GM18909 (cell line): ENCODE results near the gene TAMM41.
"Not testable (repeated sequence)": the region's sequence is repeated elsewhere in the genome, so short reads cannot be mapped to it uniquely, and the experiment has no call there.

Experiments
- ATAC-seq: cut with Tn5 transposase; IDR thresholded peaks from one replicate; pipeline ENCODE4 v1.9.1; 2021; ENCODE audit warnings: mild to moderate bottlenecking; ENCODE audit not compliant: unreplicated experiment, poor library complexity

The TAMM41 gene

GRCh38 chr3:11818033-11818432 lies 28.7 kb downstream of the TAMM41 start:
- ATAC-seq = no peak

DNA sequence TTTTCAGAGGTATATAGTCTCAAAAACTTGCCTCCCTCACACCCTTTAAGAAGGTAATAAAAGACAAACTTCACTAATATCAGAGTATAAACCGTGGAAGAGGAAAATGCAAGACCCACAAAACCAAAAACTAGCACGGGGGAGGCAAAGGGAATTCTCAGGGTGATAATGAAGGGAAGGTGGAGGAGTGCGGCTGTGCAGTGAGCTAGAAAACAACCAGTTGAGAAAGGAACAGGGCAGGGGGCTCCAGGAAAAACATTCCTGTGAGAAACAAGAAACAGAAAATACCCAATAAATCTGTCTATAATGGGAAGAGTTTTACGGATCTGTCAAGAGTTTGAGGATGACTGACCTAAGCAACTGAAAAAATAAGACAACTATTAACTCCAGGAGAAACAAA lies 31.6 kb downstream of the TAMM41 start:
- ATAC-seq = no peak

DNA sequence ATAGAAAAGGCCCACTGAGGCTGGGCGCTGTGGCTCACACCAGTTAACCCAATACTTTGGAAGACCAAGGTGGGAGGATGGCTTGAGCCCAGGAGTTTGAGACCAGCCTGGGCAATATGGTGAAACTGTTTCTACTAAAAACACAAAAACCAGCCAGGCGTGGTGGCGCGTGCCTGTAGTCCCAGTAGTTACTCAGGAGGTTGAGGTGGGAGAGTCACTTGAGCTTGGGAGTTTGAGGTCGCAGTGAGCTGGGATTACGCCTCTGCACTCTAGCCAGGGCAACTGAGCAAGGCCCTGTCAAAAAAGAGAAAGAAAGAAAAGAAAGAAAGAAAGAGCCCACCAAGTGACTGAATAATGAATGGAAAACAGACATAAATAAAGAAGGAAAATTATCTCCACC lies 32.0 kb downstream of the TAMM41 start:
- ATAC-seq = no peak

GRCh38 chr3:11810276-11810675 lies 36.4 kb downstream of the TAMM41 start:
- no peak for ATAC-seq

- no peak for ATAC-seq
Observed at GRCh38 chr3:11808231-11808630, 38.5 kb downstream of the TAMM41 start.

DNA sequence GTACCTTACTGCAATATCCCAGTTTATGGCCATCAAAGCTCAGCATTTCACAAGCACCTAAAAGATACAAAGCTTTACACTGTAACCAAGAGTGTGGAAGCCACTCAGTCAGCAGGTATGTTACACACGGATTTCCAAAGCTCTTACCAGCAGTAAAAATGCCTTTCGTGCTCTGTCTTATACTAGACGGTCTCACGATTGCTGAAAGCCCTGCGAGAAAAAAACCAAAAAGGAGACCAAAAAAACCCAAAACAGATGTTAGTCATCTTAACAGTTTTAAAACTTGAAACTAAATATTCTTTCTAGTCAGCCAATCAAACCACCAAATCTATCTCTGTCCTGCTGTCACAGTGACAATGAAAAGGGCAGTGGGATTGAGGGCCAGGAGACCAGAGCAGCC lies 39.0 kb downstream of the TAMM41 start:
- no peak for ATAC-seq

- no peak for ATAC-seq
Observed at GRCh38 chr3:11805716-11806115, 41.0 kb downstream of the TAMM41 start.

DNA sequence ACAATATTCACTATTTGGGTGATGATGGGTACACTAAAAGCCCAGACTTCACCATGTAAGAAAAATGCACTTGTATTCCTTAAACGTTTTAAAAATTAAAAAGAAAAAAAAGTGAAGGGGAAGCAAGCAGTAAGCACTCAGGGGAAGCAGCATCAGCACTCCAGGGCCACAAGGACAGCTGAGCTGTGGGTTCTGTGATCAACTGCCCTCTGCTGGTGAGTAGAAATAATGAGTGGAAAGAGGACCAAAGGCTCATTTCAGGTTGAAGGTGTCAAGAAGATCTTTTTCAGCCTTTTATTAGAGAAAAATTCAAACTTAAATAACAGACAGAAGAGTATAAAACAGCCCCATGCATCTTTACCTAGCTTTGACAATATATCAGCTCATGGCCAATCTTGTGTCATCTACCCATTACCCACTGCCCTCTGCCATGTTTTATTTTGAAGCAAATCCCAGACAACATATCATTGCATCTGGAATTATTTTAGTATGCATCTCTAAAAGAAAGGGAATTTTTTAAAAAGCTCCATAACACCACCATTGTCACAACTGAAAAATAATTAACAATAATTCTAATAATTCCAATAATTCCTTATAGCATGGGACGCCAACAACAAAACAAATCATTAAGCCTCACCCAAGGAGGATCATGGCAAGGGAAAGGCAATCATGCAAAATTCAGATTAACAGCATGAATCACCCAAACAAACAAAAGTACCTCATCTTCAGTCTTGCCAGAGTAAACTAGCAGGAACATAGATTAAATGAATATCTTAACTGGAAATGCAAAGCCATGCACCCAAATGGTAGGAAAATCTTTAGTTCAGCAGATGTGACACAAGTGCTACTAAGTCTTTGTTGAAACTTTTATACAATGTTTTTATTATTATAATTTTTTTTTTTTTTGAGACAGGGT lies 42.5 kb downstream of the TAMM41 start:
- ATAC-seq = peak; percentile 52

DNA sequence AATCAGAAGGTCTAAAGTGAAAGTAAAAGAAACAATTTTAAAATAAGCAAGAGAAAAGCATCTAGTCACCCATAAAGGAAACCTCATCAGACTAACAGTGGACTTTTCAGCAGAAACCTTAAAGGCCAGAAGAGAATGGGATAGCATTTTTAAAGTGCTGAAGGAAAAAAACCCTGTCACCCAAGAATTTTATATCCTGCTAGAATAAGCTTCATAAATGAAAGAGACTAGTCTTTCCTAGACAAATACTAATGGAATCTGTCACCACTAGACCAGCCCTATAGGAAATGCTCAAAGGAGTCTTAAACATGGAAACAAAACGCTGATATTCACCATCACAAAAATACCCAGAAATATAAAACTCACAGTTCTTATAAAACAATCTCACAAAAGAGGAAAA lies 46.9 kb downstream of the TAMM41 start:
- ATAC-seq = no peak

DNA sequence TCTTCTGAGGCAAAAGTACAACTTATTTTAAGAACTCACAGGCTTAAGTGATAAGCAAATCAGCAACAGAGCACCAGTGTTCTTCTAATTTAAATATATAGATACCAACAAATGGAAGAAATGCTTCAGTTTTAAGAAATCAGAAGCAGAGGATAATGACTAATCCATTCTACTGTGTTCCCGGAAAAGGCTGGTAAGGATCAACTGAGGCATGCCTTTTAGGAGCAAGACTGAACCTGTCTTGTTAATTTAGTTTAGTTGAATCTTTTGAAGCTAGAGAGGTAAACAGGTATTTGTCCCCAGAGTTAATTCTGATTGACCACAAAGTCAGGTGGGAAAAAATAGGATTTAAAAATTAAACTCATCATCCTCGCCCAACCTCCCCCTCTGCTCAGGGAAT lies 51.8 kb downstream of the TAMM41 start:
- no peak for ATAC-seq

DNA sequence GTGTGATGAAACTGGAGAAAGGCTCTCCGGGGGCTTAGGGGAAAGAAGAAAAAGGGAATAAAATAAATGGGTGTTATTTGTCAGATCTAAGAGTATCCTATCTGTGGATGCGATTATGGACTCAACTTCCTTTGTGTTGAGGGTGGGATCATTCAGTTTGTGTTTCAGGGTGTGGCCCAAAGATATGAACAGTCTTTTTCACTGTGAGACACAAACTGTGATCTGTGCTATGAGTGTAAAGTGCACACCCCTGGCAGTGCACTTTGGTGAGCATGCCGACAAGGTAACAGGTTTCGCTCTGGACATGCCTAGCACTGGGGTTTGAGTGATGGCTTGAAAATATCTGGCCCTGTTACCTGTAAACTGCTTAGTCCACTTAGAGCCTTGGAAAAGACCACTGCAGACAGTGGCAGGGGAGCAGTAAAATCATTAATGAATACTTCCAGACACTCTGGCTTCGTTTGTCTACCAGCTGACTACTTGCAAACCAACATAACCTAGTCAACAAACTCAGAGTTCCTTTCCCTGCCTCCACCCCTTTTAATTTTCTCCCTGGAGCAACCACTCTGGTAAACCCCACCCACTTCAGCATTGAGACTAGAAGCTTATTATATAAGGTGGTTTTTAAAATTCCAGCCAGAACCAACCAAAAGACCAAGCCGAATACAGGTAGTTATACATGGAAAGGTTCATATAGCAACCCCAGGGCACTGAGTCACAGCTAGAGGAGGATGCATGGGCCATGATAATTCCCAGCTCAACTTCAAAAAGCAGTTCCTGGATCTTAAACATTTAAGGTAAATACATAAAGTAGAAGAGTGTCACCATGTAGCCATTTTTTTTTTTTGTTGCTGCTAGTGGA lies 55.1 kb downstream of the TAMM41 start:
- ATAC-seq = no peak

DNA sequence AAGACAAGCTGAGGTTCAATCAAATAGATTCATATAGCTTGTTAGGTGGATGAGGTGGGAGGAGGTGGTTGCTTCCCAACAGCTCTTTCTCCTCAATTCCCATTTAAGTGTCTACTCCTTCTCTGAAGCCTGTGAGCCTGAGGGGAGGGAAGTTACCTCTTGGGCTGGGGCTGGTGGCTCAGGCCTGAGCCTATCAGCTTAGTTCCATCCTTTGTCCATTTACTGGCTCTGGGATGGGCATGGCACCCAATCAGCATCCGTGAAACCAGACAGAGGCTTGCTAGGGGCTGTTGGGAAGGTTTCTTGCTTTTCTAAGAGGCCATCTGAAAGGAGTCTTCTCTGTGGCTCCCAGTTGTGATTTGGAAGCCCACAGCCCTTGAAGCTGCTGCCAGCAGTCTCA lies 57.3 kb downstream of the TAMM41 start:
- ATAC-seq = no peak

DNA sequence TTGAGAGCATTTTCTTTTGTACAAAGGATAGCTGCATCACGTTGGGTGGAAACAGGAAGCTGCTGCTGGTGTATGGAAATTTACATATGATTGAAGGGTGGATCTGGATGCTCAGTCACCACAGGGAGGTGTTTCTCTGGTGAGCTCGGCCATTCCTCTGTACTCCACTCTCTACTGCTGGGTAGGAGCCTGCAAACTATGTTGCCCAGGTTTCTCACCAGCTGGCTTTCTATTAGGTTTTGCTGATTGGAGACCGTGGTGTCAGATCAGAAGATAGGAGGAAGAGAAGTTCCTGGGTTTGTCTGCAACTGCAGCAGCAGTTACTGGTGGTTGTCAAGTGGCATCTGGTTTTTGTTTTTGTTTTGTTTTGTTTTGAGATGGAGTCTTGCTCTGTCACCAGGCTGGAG lies 61.7 kb downstream of the TAMM41 start:
- no peak for ATAC-seq

DNA sequence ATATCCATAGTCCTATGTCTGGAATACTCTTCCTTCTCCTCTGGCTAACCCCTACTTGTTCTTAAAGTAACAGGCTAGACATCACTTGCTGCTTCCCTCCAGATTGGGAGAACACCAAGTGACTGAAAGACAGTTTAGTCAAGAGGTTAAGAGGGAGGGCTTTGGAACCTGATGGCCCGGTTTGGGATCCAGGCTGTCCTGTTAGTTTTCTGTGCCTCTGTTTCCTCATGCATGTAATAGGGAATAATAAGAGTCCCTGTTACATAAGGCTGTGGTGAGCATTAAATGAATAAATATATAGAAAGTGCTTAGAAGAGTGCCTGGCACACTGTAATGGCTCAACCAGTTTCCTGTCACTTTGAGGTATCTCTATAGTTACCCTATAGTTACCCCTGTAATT lies 66.3 kb downstream of the TAMM41 start:
- ATAC-seq = no peak

GRCh38 chr3:11779626-11780025 lies 67.1 kb downstream of the TAMM41 start:
- ATAC-seq = no peak

GRCh38 chr3:11778248-11778647 lies 68.4 kb downstream of the TAMM41 start:
- ATAC-seq = no peak

DNA sequence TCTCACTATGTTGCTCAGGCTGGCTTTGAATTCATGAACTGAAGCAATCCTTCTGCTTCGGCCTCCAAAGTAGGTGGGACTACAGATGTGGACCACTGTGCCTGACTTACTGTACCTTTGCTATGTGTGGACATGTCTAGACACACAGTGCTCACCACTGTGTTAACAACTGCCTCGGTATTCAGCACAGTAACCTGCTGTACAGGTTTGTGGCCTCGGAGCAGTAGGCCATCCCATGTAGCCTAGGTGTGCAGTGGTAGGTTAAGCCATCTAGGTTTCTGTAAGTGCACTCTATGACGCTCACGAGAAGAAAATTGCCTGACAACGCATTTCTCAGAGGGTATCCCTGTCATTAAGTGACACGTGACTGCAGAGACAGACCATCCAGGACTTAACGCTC lies 70.3 kb downstream of the TAMM41 start:
- ATAC-seq = no peak

DNA sequence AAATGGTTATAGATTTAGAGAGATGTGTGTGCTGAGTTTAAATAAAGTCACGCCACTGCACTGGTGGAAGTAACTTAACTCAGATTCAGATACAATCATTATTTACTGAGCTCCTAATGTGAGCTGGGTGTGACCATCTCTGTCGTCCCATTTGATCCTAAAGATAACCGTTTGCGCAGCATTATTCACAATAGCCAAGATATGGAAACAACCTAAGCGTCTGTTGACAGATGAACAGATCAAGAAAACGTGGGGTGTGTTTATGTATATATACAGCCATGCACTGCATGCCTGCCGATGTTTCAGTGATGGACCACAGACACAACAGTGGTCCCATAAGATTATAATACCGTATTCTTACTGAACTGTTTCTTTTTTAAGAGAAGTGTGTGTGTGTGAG lies 71.2 kb downstream of the TAMM41 start:
- ATAC-seq = no peak

DNA sequence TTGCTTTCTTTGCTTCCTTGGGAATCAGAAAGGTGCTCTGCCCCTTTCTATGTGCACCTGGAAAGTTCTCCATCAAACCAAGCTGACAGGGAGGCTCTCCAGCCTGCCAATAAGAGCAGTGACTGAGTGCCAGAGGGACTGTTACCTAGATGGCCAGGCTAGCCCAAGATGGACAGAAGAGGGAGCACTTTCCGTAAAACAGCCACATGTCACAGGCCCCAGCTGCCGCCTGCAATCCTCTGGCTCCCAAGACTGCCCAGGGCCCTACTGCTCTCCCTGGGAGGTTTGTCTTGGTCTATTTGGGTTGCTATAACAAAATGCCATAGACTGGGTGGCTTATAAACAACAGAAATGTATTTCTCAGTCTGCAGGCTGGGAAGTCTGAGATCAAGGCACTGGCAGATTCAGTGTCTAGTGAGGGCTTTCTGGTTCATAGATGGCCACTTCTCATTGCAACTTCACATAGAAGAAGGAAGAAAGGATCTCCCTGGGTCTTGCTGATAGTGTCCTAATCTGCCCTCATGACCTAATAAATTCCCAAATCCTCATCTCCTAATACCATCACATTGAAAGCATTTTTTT lies 72.3 kb downstream of the TAMM41 start:
- ATAC-seq = no peak

- ATAC-seq = not testable (repeated sequence)
Observed at GRCh38 chr3:11771931-11772330, 74.8 kb downstream of the TAMM41 start.
